CD14-positive monocyte (primary cell): ENCODE data around the gene ANKRD12. TPM values are rescaled to one million over a fixed set of nuclear protein-coding genes. Genes with fewer than 3 reads are reported as not detected.

Experiments
- DNase-seq, 3 donors: peaks; one replicate each; pipeline ENCODE4 v3.0.0-alpha.2; 2011 to 2022
- H2AFZ ChIP-seq: 2 replicates; pipeline ENCODE4 v1.6.0; 2012; ENCODE audit warnings: mild to moderate bottlenecking, low read depth, low read length, inconsistent platforms; ENCODE audit not compliant: insufficient read depth, poor library complexity, severe bottlenecking
- H3K27ac ChIP-seq, 2 donors: 1 replicate in 1 of 2; 2 replicates in 1 of 2; pipeline ENCODE4 v1.5.1; 2012 to 2013; ENCODE audit warnings: low read length in 2 of 2, control low read depth in 1 of 2, inconsistent platforms in 1 of 2, low read depth in 1 of 2, mild to moderate bottlenecking in 1 of 2
- H3K27me3 ChIP-seq, 2 donors: one replicate each; pipeline versions ENCODE4 v1.6.0 to v1.6.1; 2011 to 2013; ENCODE audit warnings: low read length in 2 of 2; ENCODE audit not compliant: control insufficient read depth in 2 of 2, insufficient read depth in 2 of 2
- H3K36me3 ChIP-seq, 2 donors: replicated peaks in 1 of 2; 1 replicate in 1 of 2; 2 replicates in 1 of 2; pipeline versions ENCODE4 v1.5.1 to v1.6.1; 2012 to 2013; ENCODE audit warnings: low read length in 2 of 2, control low read depth in 1 of 2, inconsistent platforms in 1 of 2, mild to moderate bottlenecking in 1 of 2; ENCODE audit not compliant: insufficient read depth in 2 of 2, control insufficient read depth in 1 of 2
- H3K4me1 ChIP-seq, 2 donors: 1 replicate in 1 of 2; 2 replicates in 1 of 2; pipeline versions ENCODE4 v1.5.1 to v1.6.1; 2012 to 2013; ENCODE audit warnings: low read length in 2 of 2, control low read depth in 1 of 2, inconsistent platforms in 1 of 2, mild to moderate bottlenecking in 1 of 2, moderate library complexity in 1 of 2; ENCODE audit not compliant: insufficient read depth in 2 of 2, control insufficient read depth in 1 of 2
- H3K4me2 ChIP-seq: replicated peaks from 2 replicates; pipeline ENCODE3; 2012; ENCODE audit warnings: low read length, moderate library complexity, mild to moderate bottlenecking; ENCODE audit not compliant: poor library complexity, severe bottlenecking; ENCODE audit errors: extremely low read depth
- H3K4me3 ChIP-seq, 3 experiments: fragments of 200-600 bp in 1 of 3; sonication (generic) in 1 of 3; replicated peaks in 1 of 3; 1 replicate in 2 of 3; 2 replicates in 1 of 3; pipeline ENCODE4 v1.5.1; 2011 to 2013; ENCODE audit warnings: low read length in 3 of 3, mild to moderate bottlenecking in 3 of 3, control low read depth in 2 of 3, low read depth in 2 of 3, inconsistent platforms in 1 of 3, moderate library complexity in 1 of 3
- H3K79me2 ChIP-seq: 2 replicates; pipeline ENCODE4 v1.6.0; 2012; ENCODE audit warnings: mild to moderate bottlenecking, control low read depth, inconsistent platforms, low read length, moderate library complexity; ENCODE audit not compliant: insufficient read depth
- H3K9ac ChIP-seq: 2 replicates; pipeline ENCODE4 v1.6.0; 2017; ENCODE audit warnings: low read length, mild to moderate bottlenecking; ENCODE audit not compliant: insufficient read depth, poor library complexity, severe bottlenecking
- H3K9me3 ChIP-seq, 2 donors: replicated peaks in 1 of 2; 1 replicate in 1 of 2; 2 replicates in 1 of 2; pipeline versions ENCODE4 v1.5.1 to v1.6.1; 2012 to 2013; ENCODE audit warnings: low read length in 2 of 2, control low read depth in 1 of 2; ENCODE audit not compliant: control insufficient read depth in 1 of 2, insufficient read depth in 1 of 2
- H4K20me1 ChIP-seq: 2 replicates; pipeline ENCODE4 v1.6.0; 2012; ENCODE audit warnings: mild to moderate bottlenecking, low read length, control low read depth, moderate library complexity; ENCODE audit not compliant: insufficient read depth
- H3K27ac Mint-ChIP-seq, 7 donors: one replicate each; pipeline ENCODE4 v1.8.0; 2020; ENCODE audit warnings: mild to moderate bottlenecking in 7 of 7, mixed read lengths in 7 of 7, moderate library complexity in 6 of 7, inconsistent platforms in 2 of 7
- H3K27me3 Mint-ChIP-seq, 3 donors: one replicate each; pipeline ENCODE4 v1.8.0; 2021 to 2022; ENCODE audit warnings: low read depth in 3 of 3, mild to moderate bottlenecking in 3 of 3, mixed read lengths in 3 of 3, moderate library complexity in 3 of 3, inconsistent platforms in 1 of 3
- H3K36me3 Mint-ChIP-seq, 2 donors: one replicate each; pipeline ENCODE4 v1.8.0; 2020; ENCODE audit warnings: mixed read lengths in 2 of 2, inconsistent platforms in 1 of 2, mild to moderate bottlenecking in 1 of 2
- H3K4me1 Mint-ChIP-seq: one replicate; pipeline ENCODE4 v1.8.0; 2020; ENCODE audit warnings: mild to moderate bottlenecking, mixed read lengths
- H3K4me3 Mint-ChIP-seq, 2 donors: one replicate each; pipeline ENCODE4 v1.8.0; 2020; ENCODE audit warnings: mild to moderate bottlenecking in 2 of 2, mixed read lengths in 2 of 2, moderate library complexity in 1 of 2
- H3K9me3 Mint-ChIP-seq, 7 donors: one replicate each; pipeline ENCODE4 v1.8.0; 2020 to 2022; ENCODE audit warnings: mixed read lengths in 7 of 7, mild to moderate bottlenecking in 6 of 7, moderate library complexity in 6 of 7, inconsistent platforms in 2 of 7
- CTCF ChIP-seq: fragments of 200-600 bp; IDR thresholded peaks from one replicate; pipeline ENCODE4 v1.8.0; 2022; ENCODE audit warnings: antibody characterized with exemption, mild to moderate bottlenecking
- WGBS: methylation state at CpG from one replicate; pipeline ENCODE4 v1.1.5; 2013; ENCODE audit warnings: missing lambda C conversion rate; ENCODE audit not compliant: insufficient coverage; 5-methylcytosine and 5-hydroxymethylcytosine counted together
- intact Hi-C, 2 donors: fragments of 100-400 bp; cut with micrococcal nuclease; formaldehyde crosslinking; loops; one replicate each; pipeline versions ENCODE4 v1.15.0 to v1.15.1; 2023
- polyA plus RNA-seq, 3 donors: library from polyadenylated mRNA; depleted of rRNA in 1 of 3; unstranded in 2 of 3; stranded (reverse) in 1 of 3; fragments of 300-500 nt in 2 of 3; fragments of >200 nt in 1 of 3; fragmentation: Illumina TruSeq in 2 of 3; gene quantifications; 1 replicate in 2 of 3; 2 replicates in 1 of 3; pipeline ENCODE4 v1.2.3, GENCODE V29; 2012 to 2021

The ANKRD12 gene
- polyA plus RNA-seq, 3 donors, result 9.3 to 15.5 (median 15.4) TPM

GRCh38 chr18:9273221-9273620 is 136.6 kb downstream of the ANKRD12 start:
- no peak overlapping the region for H3K27ac ChIP-seq
- H4K20me1 ChIP-seq, result no peaks in the 10 kb centered on the region
- H3K4me3 Mint-ChIP-seq, result no peak overlapping the region
- intact Hi-C loops, result no loop called here
- H3K9me3 Mint-ChIP-seq, result peaks cover 0 to 3% (median 0%) of the 10 kb centered on the region in 7 donors
- peaks cover 46 to 54% of the 10 kb centered on the region in 2 donors for H3K36me3 Mint-ChIP-seq
- no peak overlapping the region for H3K9ac ChIP-seq
- WGBS, result no CpG with 5 or more reads among the region's 2 CpGs
- peaks cover 4% of the 10 kb centered on the region for H3K4me1 Mint-ChIP-seq
- H3K4me3 ChIP-seq, result no peak overlapping the region
- no peaks in the 10 kb centered on the region for H3K27me3 ChIP-seq
- no peak overlapping the region for H3K4me2 ChIP-seq
- peaks cover 32 to 64% of the 10 kb centered on the region in 2 donors for H3K36me3 ChIP-seq
- TF ChIP-seq CTCF, result no peak
- H3K9me3 ChIP-seq, result no peaks in the 10 kb centered on the region
- no peak overlapping the region for H3K27ac Mint-ChIP-seq
- H3K27me3 Mint-ChIP-seq, result no peaks in the 10 kb centered on the region
- H3K4me1 ChIP-seq, result no peaks in the 10 kb centered on the region
- no peak overlapping the region for H2AFZ ChIP-seq
- H3K79me2 ChIP-seq, result no peaks in the 10 kb centered on the region
- no peak for DNase-seq

GRCh38 chr18:9275890-9276289 is 139.3 kb downstream of the ANKRD12 start:
- Histone ChIP-seq H3K4me1 (no peaks in the 10 kb centered on the region), H4K20me1 (no peaks in the 10 kb centered on the region), H3K27me3 (no peaks in the 10 kb centered on the region), H3K36me3 (peaks cover 57 to 90% of the 10 kb centered on the region in 2 donors), H3K4me3 (no peak overlapping the region), H3K9ac (no peak overlapping the region), H3K4me2 (no peak overlapping the region), H3K9me3 (no peaks in the 10 kb centered on the region), H3K79me2 (no peaks in the 10 kb centered on the region), H2AFZ (no peak overlapping the region), H3K27ac (no peak overlapping the region)
- H3K27me3 Mint-ChIP-seq, result no peaks in the 10 kb centered on the region
- no peak overlapping the region for H3K4me3 Mint-ChIP-seq
- H3K9me3 Mint-ChIP-seq, result peaks cover 0 to 1% (median 0%) of the 10 kb centered on the region in 7 donors
- intact Hi-C loops, result no loop called here
- WGBS, result no CpG with 5 or more reads among the region's 1 CpG
- H3K4me1 Mint-ChIP-seq, result peaks cover 4% of the 10 kb centered on the region
- H3K27ac Mint-ChIP-seq, result no peak overlapping the region
- TF ChIP-seq CTCF, result no peak
- H3K36me3 Mint-ChIP-seq, result peaks cover 62 to 73% of the 10 kb centered on the region in 2 donors
- no peak for DNase-seq
